NB4 (cell line): ENCODE results near the gene DAB1.

Experiments used
- DNase-seq: peaks from one replicate; pipeline ENCODE4 v3.0.0; 2010; ENCODE audit warnings: low read depth
- H3K4me3 ChIP-seq: one replicate; pipeline ENCODE4 v1.5.1; 2011; ENCODE audit warnings: mild to moderate bottlenecking, low read depth, low read length, moderate library complexity
- MAX ChIP-seq: IDR thresholded peaks from 2 replicates; pipeline ENCODE4 v1.6.1; 2011; ENCODE audit warnings: low read depth, low read length
- MYC ChIP-seq: IDR thresholded peaks from 2 replicates; pipeline ENCODE4 v1.6.1; 2011; ENCODE audit warnings: low read depth, low read length
- POLR2A ChIP-seq: IDR thresholded peaks from 2 replicates; pipeline ENCODE4 v1.6.1; 2011; ENCODE audit warnings: mild to moderate bottlenecking; ENCODE audit not compliant: insufficient read length; ENCODE audit errors: extremely low read depth
- TF ChIP-seq, protein P1 (sequence below): IDR thresholded peaks from one replicate; pipeline ENCODE4 v1.5.1; 2012; ENCODE audit warnings: low read depth, low read length

Gene DAB1

DNA sequence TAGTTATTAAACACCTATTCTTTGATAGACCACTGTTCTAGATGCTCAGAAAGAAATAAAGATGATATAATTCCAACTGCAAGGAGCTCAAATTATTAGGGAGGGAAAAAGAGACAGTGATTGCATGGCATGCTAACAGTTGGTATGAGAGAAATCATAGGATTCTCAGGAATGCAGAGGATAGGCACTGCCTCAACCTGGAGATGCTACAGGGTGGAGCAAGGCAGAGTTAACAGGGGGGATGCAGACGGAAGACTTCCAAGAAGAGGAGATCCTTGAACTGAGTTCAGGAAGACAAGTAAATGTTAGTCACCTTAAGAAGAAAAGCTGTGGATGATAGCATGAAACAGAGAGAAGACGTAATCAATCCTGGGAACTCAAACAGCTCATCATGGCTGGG lies 123.7 kb downstream of the DAB1 start:
- H3K4me3 ChIP-seq, result no peak overlapping the region
- no peak for TF ChIP-seq MAX
- no peak for TF ChIP-seq MYC
- no peak for DNase-seq

DNA sequence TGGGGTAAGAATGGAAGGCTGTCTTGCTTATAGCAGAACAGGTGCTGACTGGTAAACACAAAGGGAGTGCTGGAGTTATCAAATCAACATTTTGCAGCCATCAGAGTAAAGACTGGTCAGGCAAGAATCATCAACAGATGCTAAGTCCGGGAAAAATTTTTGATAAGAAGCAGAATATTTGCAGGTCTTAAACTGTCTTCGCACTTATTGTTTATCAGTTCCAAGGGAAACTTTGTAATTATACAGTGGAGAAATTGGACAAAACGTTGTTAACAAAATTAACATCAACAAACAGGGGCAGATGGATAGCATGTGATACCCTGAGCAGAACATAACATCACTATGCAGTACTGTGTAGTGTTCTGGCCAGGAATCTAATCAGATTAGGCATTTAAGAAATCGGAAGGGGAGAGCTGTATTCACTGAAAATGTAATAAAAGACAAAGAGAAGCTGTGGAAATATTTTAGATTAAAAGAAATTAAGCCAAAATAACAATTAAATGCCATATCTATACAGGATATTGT lies 127.1 kb downstream of the DAB1 start:
- no peak for DNase-seq
- TF ChIP-seq MAX (no peak), MYC (no peak), POLR2A (no peak)
- TF ChIP-seq, protein P1, sequence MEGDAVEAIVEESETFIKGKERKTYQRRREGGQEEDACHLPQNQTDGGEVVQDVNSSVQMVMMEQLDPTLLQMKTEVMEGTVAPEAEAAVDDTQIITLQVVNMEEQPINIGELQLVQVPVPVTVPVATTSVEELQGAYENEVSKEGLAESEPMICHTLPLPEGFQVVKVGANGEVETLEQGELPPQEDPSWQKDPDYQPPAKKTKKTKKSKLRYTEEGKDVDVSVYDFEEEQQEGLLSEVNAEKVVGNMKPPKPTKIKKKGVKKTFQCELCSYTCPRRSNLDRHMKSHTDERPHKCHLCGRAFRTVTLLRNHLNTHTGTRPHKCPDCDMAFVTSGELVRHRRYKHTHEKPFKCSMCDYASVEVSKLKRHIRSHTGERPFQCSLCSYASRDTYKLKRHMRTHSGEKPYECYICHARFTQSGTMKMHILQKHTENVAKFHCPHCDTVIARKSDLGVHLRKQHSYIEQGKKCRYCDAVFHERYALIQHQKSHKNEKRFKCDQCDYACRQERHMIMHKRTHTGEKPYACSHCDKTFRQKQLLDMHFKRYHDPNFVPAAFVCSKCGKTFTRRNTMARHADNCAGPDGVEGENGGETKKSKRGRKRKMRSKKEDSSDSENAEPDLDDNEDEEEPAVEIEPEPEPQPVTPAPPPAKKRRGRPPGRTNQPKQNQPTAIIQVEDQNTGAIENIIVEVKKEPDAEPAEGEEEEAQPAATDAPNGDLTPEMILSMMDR, result no peak
- no peak overlapping the region for H3K4me3 ChIP-seq

DNA sequence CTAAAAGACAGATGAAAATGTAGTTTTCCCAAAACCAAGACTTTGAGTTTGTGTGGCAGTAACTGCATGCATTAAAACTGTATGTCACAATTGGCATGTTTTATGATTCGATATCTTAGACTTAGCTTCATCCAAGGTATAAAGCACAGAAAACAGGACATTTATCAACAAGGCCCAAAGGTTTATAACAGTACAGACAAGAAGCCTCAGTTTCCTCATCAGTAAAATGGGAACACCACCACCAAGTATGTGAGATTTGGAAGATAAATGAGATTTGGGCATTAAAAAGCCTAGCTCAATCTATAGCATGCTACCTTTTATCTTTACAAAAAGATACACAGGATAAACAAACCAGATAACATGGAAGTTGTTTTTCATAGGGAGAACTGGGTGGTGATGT lies 128.5 kb downstream of the DAB1 start:
- TF ChIP-seq, protein P1, result no peak
- TF ChIP-seq POLR2A (no peak), MYC (no peak), MAX (no peak)
- DNase-seq, result no peak
- H3K4me3 ChIP-seq, result no peak overlapping the region

DNA sequence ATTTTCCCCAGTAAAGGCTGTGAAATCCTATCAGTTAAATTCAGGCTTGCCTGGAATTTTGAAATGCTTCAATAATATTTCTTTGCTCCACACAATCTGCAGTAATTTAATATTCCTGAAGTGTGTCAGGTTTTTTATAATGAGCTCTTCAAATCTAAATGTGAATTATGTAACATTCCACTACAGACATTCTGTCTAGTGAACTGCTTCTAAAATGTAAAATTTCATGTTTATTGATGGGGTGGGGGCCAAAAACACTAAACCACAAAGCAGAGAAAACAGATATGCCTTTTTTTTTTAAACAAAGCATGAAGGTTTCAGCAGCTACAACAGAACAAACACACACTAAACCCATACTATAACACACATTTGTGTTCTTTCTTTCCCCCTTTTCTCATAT lies 129.7 kb downstream of the DAB1 start:
- no peak for TF ChIP-seq MYC
- TF ChIP-seq POLR2A, result no peak
- no peak for TF ChIP-seq MAX
- TF ChIP-seq, protein P1, result no peak
- DNase-seq, result no peak

DNA sequence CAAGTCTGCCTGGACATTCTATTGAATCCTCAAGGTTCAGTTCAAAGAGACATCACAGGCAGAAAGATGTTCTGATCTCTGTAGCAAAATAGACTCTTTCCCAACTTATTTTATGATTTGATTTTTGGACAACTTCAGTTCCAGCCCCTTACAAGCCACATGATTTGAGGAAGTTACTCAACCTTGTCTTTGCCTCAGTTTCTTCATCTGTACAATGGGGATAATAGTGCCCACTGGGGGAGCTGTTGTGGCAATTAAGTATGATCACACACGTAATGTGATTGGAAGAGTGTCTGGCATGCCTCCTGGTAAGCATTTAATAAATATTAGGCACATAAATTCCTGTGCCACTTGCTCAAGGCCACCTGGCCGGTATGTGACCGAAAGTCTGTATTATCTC lies 130.6 kb downstream of the DAB1 start:
- no peak for DNase-seq
- TF ChIP-seq, protein P1, result no peak
- H3K4me3 ChIP-seq, result no peak overlapping the region

More for the DNA sequence above, 129.7 kb downstream of the DAB1 start:
- H3K4me3 ChIP-seq, result no peak overlapping the region

GRCh38 chr1:57289781-57290180 lies 134.1 kb downstream of the DAB1 start:
- TF ChIP-seq POLR2A, result no peak
- TF ChIP-seq MYC, result no peak
- no peak for TF ChIP-seq MAX
- TF ChIP-seq, protein P1, result no peak
- no peak for DNase-seq

More at GRCh38 chr1:57289781-57290180, 134.1 kb downstream of the DAB1 start:
- H3K4me3 ChIP-seq, result no peak overlapping the region
